ENCODE measurements around the gene CFAP221. TPM values are rescaled to one million over a fixed set of nuclear protein-coding genes. Genes with fewer than 3 reads are reported as not detected.

The CFAP221 gene
- total RNA-seq, 1 donor from 2014 or later, result 26.3 TPM

GRCh38 chr2:119525614-119526013 is 18.6 kb upstream of the CFAP221 start:
- Histone ChIP-seq H3K4me3 (no peak overlapping the region), H3K9me3 (no peaks in the 10 kb centered on the region), H3K27ac (peak overlapping the region; percentile 36), H3K27me3 (peaks cover 33% of the 10 kb centered on the region), H3K4me1 (no peaks in the 10 kb centered on the region), H3K36me3 (no peaks in the 10 kb centered on the region)
- DNase-seq (no peak), ATAC-seq (no peak)
- intact Hi-C loops (cut with DNase I), result no loop called here
- TF ChIP-seq CTCF (IDR thresholded peaks at IDR 0.05), result no peak

- intact Hi-C loops (cut with DNase I), result no loop called here
- no peak overlapping the region for H3K4me3 ChIP-seq
- TF ChIP-seq CTCF (IDR thresholded peaks at IDR 0.05), result no peak
Observed at GRCh38 chr2:119527999-119528398, 16.2 kb upstream of the CFAP221 start.

GRCh38 chr2:119531292-119531691 is 13.0 kb upstream of the CFAP221 start:
- Histone ChIP-seq H3K4me1 (no peaks in the 10 kb centered on the region), H3K9me3 (peaks cover 11% of the 10 kb centered on the region), H3K27me3 (no peaks in the 10 kb centered on the region), H3K27ac (no peak overlapping the region), H3K4me3 (no peak overlapping the region), H3K36me3 (no peaks in the 10 kb centered on the region)
- TF ChIP-seq CTCF (IDR thresholded peaks at IDR 0.05), result no peak
- no peak for DNase-seq
- no peak for ATAC-seq
- intact Hi-C loops (cut with DNase I), result no loop called here

More at GRCh38 chr2:119527999-119528398, 16.2 kb upstream of the CFAP221 start:
- H3K36me3 ChIP-seq, result no peaks in the 10 kb centered on the region
- H3K27me3 ChIP-seq, result peaks cover 23% of the 10 kb centered on the region
- DNase-seq (no peak), ATAC-seq (no peak)
- H3K4me1 ChIP-seq, result no peaks in the 10 kb centered on the region
- no peak overlapping the region for H3K27ac ChIP-seq
- H3K9me3 ChIP-seq, result peaks cover 8% of the 10 kb centered on the region

- intact Hi-C loops (cut with DNase I), result no loop called here
- Histone ChIP-seq H3K36me3 (no peaks in the 10 kb centered on the region), H3K27me3 (no peaks in the 10 kb centered on the region), H3K27ac (no peak overlapping the region), H3K4me1 (no peaks in the 10 kb centered on the region), H3K4me3 (no peak overlapping the region), H3K9me3 (peaks cover 11% of the 10 kb centered on the region)
- DNase-seq (no peak), ATAC-seq (no peak)
- no peak for TF ChIP-seq CTCF (IDR thresholded peaks at IDR 0.05)
Observed at GRCh38 chr2:119533560-119533959, 10.7 kb upstream of the CFAP221 start.

GRCh38 chr2:119536211-119536610 is 8.0 kb upstream of the CFAP221 start:
- Histone ChIP-seq H3K27me3 (no peaks in the 10 kb centered on the region), H3K4me3 (no peak overlapping the region), H3K36me3 (no peaks in the 10 kb centered on the region), H3K9me3 (peaks cover 11% of the 10 kb centered on the region), H3K4me1 (no peaks in the 10 kb centered on the region), H3K27ac (no peak overlapping the region)
- DNase-seq (no peak), ATAC-seq (no peak)
- intact Hi-C loops (cut with DNase I), result no loop called here
- TF ChIP-seq CTCF (IDR thresholded peaks at IDR 0.05), result no peak

- no peaks in the 10 kb centered on the region for H3K27me3 ChIP-seq
- intact Hi-C loops (cut with DNase I), result no loop called here
- TF ChIP-seq CTCF (IDR thresholded peaks at IDR 0.05), result no peak
- no peaks in the 10 kb centered on the region for H3K4me1 ChIP-seq
- no peaks in the 10 kb centered on the region for H3K36me3 ChIP-seq
- no peak for DNase-seq
- peaks cover 11% of the 10 kb centered on the region for H3K9me3 ChIP-seq
- no peak overlapping the region for H3K4me3 ChIP-seq
- no peak for ATAC-seq
- no peak overlapping the region for H3K27ac ChIP-seq
Observed at GRCh38 chr2:119536707-119537106, 7.5 kb upstream of the CFAP221 start.

Measured in upper lobe of right lung (tissue), 1 donor.